ENCODE data around the gene CYB5D1. TPM values are rescaled to one million over a fixed set of nuclear protein-coding genes. Genes with fewer than 3 reads are reported as not detected.

The CYB5D1 gene
- total RNA-seq, 1 experiment from 2014 or later: 18.7 TPM

- Histone ChIP-seq H3K27me3 (replicated peaks; ENCODE audit: insufficient read depth, low read depth, low read length, poor library complexity) (no peaks in the 10 kb centered on the region), H3K4me3 (ENCODE audit: low read depth, low read length, poor library complexity, severe bottlenecking) (no peak overlapping the region), H3K9me3 (ENCODE audit: low read depth, low read length, poor library complexity, severe bottlenecking) (no peaks in the 10 kb centered on the region), H3K36me3 (ENCODE audit: insufficient read depth, low read length, poor library complexity, severe bottlenecking) (no peaks in the 10 kb centered on the region), H3K27ac (ENCODE audit: low read depth, low read length, poor library complexity, severe bottlenecking) (no peak overlapping the region), H3K4me1 (ENCODE audit: insufficient read depth, low read length, poor library complexity, severe bottlenecking) (peaks cover 7% of the 10 kb centered on the region)
- TF ChIP-seq EZH2 (IDR thresholded peaks at IDR 0.05; ENCODE audit: borderline replicate concordance, low read depth, low read length, poor library complexity, severe bottlenecking): no peak
- no peak for TF ChIP-seq CTCF (conservative IDR thresholded peaks at IDR 0.05; ENCODE audit: low read depth, low read length)
- DNase-seq (ENCODE audit: low spot score): no peak
- ChIA-PET POLR2A (ENCODE audit: low non-redundant PET) (no interaction called here), CTCF (no interaction called here)
- intact Hi-C loops (cut with micrococcal nuclease; ENCODE audit: unreplicated experiment): loop anchor here (10.0 kb wide), 1 partner anchor 225 kb away; no protein-coding TSS in a partner anchor
- no TSS peak for BruUV-seq (replicated peaks)
Observed at GRCh38 chr17:7820231-7820630, 37.6 kb upstream of the CYB5D1 start.

- CTCF ChIA-PET: interaction anchor here (0.6 to 0.8 kb wide), 2 partner anchors 66 to 74 kb away, joined by 4 to 5 read pairs; no protein-coding TSS in a partner anchor
- Histone ChIP-seq H3K27me3 (replicated peaks; ENCODE audit: insufficient read depth, low read depth, low read length, poor library complexity) (no peaks in the 10 kb centered on the region), H3K27ac (ENCODE audit: low read depth, low read length, poor library complexity, severe bottlenecking) (no peak overlapping the region), H3K4me3 (ENCODE audit: low read depth, low read length, poor library complexity, severe bottlenecking) (no peak overlapping the region), H3K36me3 (ENCODE audit: insufficient read depth, low read length, poor library complexity, severe bottlenecking) (no peaks in the 10 kb centered on the region), H3K9me3 (ENCODE audit: low read depth, low read length, poor library complexity, severe bottlenecking) (no peaks in the 10 kb centered on the region), H3K4me1 (ENCODE audit: insufficient read depth, low read length, poor library complexity, severe bottlenecking) (peaks cover 15% of the 10 kb centered on the region)
- POLR2A ChIA-PET (ENCODE audit: low non-redundant PET): no interaction called here
- no TSS peak for BruUV-seq (replicated peaks)
- intact Hi-C loops (cut with micrococcal nuclease; ENCODE audit: unreplicated experiment): loop anchor here (1.0 to 10.0 kb wide), 3 partner anchors 29 to 223 kb away; no protein-coding TSS in a partner anchor
- DNase-seq (ENCODE audit: low spot score): no peak
- TF ChIP-seq CTCF (conservative IDR thresholded peaks at IDR 0.05; ENCODE audit: low read depth, low read length) (no peak), EZH2 (IDR thresholded peaks at IDR 0.05; ENCODE audit: borderline replicate concordance, low read depth, low read length, poor library complexity, severe bottlenecking) (no peak)
Observed at GRCh38 chr17:7822126-7822525, 35.7 kb upstream of the CYB5D1 start.

GRCh38 chr17:7823581-7824001, 34.2 kb upstream of the CYB5D1 start:
- no peak overlapping the region for H3K4me3 ChIP-seq (ENCODE audit: low read depth, low read length, poor library complexity, severe bottlenecking)
- no peaks in the 10 kb centered on the region for H3K27me3 ChIP-seq (replicated peaks; ENCODE audit: insufficient read depth, low read depth, low read length, poor library complexity)
- no peak for TF ChIP-seq EZH2 (IDR thresholded peaks at IDR 0.05; ENCODE audit: borderline replicate concordance, low read depth, low read length, poor library complexity, severe bottlenecking)
- TF ChIP-seq CTCF (conservative IDR thresholded peaks at IDR 0.05; ENCODE audit: low read depth, low read length): no peak
- intact Hi-C loops (cut with micrococcal nuclease; ENCODE audit: unreplicated experiment): loop anchor here (10.0 kb wide), 1 partner anchor 221 kb away; no protein-coding TSS in a partner anchor
- no peak overlapping the region for H3K27ac ChIP-seq (ENCODE audit: low read depth, low read length, poor library complexity, severe bottlenecking)
- DNase-seq (ENCODE audit: low spot score): no peak
- ChIA-PET POLR2A (ENCODE audit: low non-redundant PET) (no interaction called here), CTCF (interaction anchor here (0.6 kb wide), 1 partner anchor 80 kb away, joined by 3 read pairs; no protein-coding TSS in a partner anchor)
- BruUV-seq (replicated peaks): no TSS peak
- H3K9me3 ChIP-seq (ENCODE audit: low read depth, low read length, poor library complexity, severe bottlenecking): no peaks in the 10 kb centered on the region
- H3K36me3 ChIP-seq (ENCODE audit: insufficient read depth, low read length, poor library complexity, severe bottlenecking): no peaks in the 10 kb centered on the region
- peaks cover 15% of the 10 kb centered on the region for H3K4me1 ChIP-seq (ENCODE audit: insufficient read depth, low read length, poor library complexity, severe bottlenecking)
